IgD-negative memory B cell (primary cell): ENCODE results near the gene SELENOP. TPM values are rescaled to one million over a fixed set of nuclear protein-coding genes. Genes with fewer than 3 reads are reported as not detected.

ENCODE experiments used
- H3K27ac Mint-ChIP-seq, 3 donors: one replicate each; pipeline ENCODE4 v1.8.0; 2020 to 2022; ENCODE audit warnings: mild to moderate bottlenecking in 3 of 3, mixed read lengths in 3 of 3, moderate library complexity in 1 of 3
- H3K27me3 Mint-ChIP-seq: one replicate; pipeline ENCODE4 v1.8.0; 2021; ENCODE audit warnings: mixed read lengths
- H3K36me3 Mint-ChIP-seq: one replicate; pipeline ENCODE4 v1.8.0; 2020; ENCODE audit warnings: mild to moderate bottlenecking, mixed read lengths
- H3K4me1 Mint-ChIP-seq, 3 donors: one replicate each; pipeline ENCODE4 v1.8.0; 2020 to 2022; ENCODE audit warnings: mixed read lengths in 3 of 3, mild to moderate bottlenecking in 1 of 3
- H3K4me3 Mint-ChIP-seq, 4 donors: one replicate each; pipeline ENCODE4 v1.8.0; 2020 to 2022; ENCODE audit warnings: mild to moderate bottlenecking in 4 of 4, mixed read lengths in 4 of 4, moderate library complexity in 3 of 4
- H3K9me3 Mint-ChIP-seq, 3 donors: one replicate each; pipeline ENCODE4 v1.8.0; 2020 to 2021; ENCODE audit warnings: mixed read lengths in 3 of 3, mild to moderate bottlenecking in 1 of 3
- polyA plus RNA-seq: library from polyadenylated mRNA; unstranded; fragments of 300-500 nt; fragmentation: Illumina TruSeq; gene quantifications from one replicate; pipeline ENCODE4 v1.2.3, GENCODE V29; 2021

Gene SELENOP
- polyA plus RNA-seq, 1 donor from 2014 or later, result not detected

- H3K36me3 Mint-ChIP-seq, result peaks cover 3% of the 10 kb centered on the region
- H3K4me1 Mint-ChIP-seq, result no peaks in the 10 kb centered on the region
- peaks cover 1% of the 10 kb centered on the region for H3K27me3 Mint-ChIP-seq
- H3K9me3 Mint-ChIP-seq, result no peaks in the 10 kb centered on the region
- no peak overlapping the region for H3K4me3 Mint-ChIP-seq
- H3K27ac Mint-ChIP-seq, result no peak overlapping the region
These were observed 2.6 kb downstream of the SELENOP start for GRCh38 chr5:42808888-42809611.

GRCh38 chr5:42807722-42808447, 3.8 kb downstream of the SELENOP start:
- Mint-ChIP-seq H3K4me1 (no peaks in the 10 kb centered on the region), H3K27me3 (peaks cover 1% of the 10 kb centered on the region), H3K27ac (no peak overlapping the region), H3K9me3 (no peaks in the 10 kb centered on the region), H3K36me3 (peaks cover 3% of the 10 kb centered on the region), H3K4me3 (no peak overlapping the region)

- H3K27ac Mint-ChIP-seq, result no peak overlapping the region
- H3K36me3 Mint-ChIP-seq, result peaks cover 3% of the 10 kb centered on the region
- no peak overlapping the region for H3K4me3 Mint-ChIP-seq
- H3K4me1 Mint-ChIP-seq, result no peaks in the 10 kb centered on the region
- H3K9me3 Mint-ChIP-seq, result no peaks in the 10 kb centered on the region
- H3K27me3 Mint-ChIP-seq, result peaks cover 1% of the 10 kb centered on the region
These were observed 4.9 kb downstream of the SELENOP start for GRCh38 chr5:42806701-42807262.

GRCh38 chr5:42806004-42806700, 5.5 kb downstream of the SELENOP start:
- peaks cover under 1% of the 10 kb centered on the region for H3K36me3 Mint-ChIP-seq
- H3K4me3 Mint-ChIP-seq, result peak overlapping the region in 1 of 4 donors; percentile 37
- peaks cover 1% of the 10 kb centered on the region for H3K27me3 Mint-ChIP-seq
- H3K4me1 Mint-ChIP-seq, result no peaks in the 10 kb centered on the region
- H3K9me3 Mint-ChIP-seq, result no peaks in the 10 kb centered on the region
- H3K27ac Mint-ChIP-seq, result no peak overlapping the region

- Mint-ChIP-seq H3K36me3 (no peaks in the 10 kb centered on the region), H3K27me3 (no peaks in the 10 kb centered on the region), H3K4me1 (no peaks in the 10 kb centered on the region), H3K9me3 (no peaks in the 10 kb centered on the region), H3K27ac (no peak overlapping the region), H3K4me3 (no peak overlapping the region)
These were observed 6.9 kb downstream of the SELENOP start for GRCh38 chr5:42804717-42805339.

- peaks cover 0 to 5% (median 2%) of the 10 kb centered on the region in 3 donors for H3K9me3 Mint-ChIP-seq
- H3K4me3 Mint-ChIP-seq, result no peak overlapping the region
- no peaks in the 10 kb centered on the region for H3K27me3 Mint-ChIP-seq
- H3K27ac Mint-ChIP-seq, result no peak overlapping the region
- H3K36me3 Mint-ChIP-seq, result no peaks in the 10 kb centered on the region
- H3K4me1 Mint-ChIP-seq, result no peaks in the 10 kb centered on the region
These were observed 10.1 kb downstream of the SELENOP start for GRCh38 chr5:42801516-42802166.

GRCh38 chr5:42800748-42801330, 10.9 kb downstream of the SELENOP start:
- Mint-ChIP-seq H3K27ac (no peak overlapping the region), H3K4me1 (no peaks in the 10 kb centered on the region), H3K4me3 (no peak overlapping the region), H3K27me3 (no peaks in the 10 kb centered on the region), H3K9me3 (peaks cover 0 to 5% (median 2%) of the 10 kb centered on the region in 3 donors), H3K36me3 (no peaks in the 10 kb centered on the region)

- Mint-ChIP-seq H3K27me3 (no peaks in the 10 kb centered on the region), H3K27ac (no peak overlapping the region), H3K4me1 (no peaks in the 10 kb centered on the region), H3K9me3 (peaks cover 0 to 5% (median 2%) of the 10 kb centered on the region in 3 donors), H3K36me3 (no peaks in the 10 kb centered on the region), H3K4me3 (no peak overlapping the region)
These were observed 12.0 kb downstream of the SELENOP start for GRCh38 chr5:42799668-42800114.

GRCh38 chr5:42799241-42799608, 12.5 kb downstream of the SELENOP start:
- Mint-ChIP-seq H3K27ac (no peak overlapping the region), H3K36me3 (no peaks in the 10 kb centered on the region), H3K9me3 (peaks cover 0 to 5% (median 2%) of the 10 kb centered on the region in 3 donors), H3K4me1 (no peaks in the 10 kb centered on the region), H3K27me3 (no peaks in the 10 kb centered on the region), H3K4me3 (no peak overlapping the region)

GRCh38 chr5:42798284-42799240, 13.1 kb downstream of the SELENOP start:
- Mint-ChIP-seq H3K27me3 (no peaks in the 10 kb centered on the region), H3K36me3 (no peaks in the 10 kb centered on the region), H3K4me3 (no peak overlapping the region), H3K4me1 (no peaks in the 10 kb centered on the region), H3K27ac (no peak overlapping the region), H3K9me3 (peaks cover 0 to 5% (median 2%) of the 10 kb centered on the region in 3 donors)

GRCh38 chr5:42791151-42791550, 20.5 kb downstream of the SELENOP start:
- Mint-ChIP-seq H3K27me3 (no peaks in the 10 kb centered on the region), H3K4me1 (no peaks in the 10 kb centered on the region), H3K27ac (no peak overlapping the region), H3K4me3 (no peak overlapping the region), H3K36me3 (peaks cover 3% of the 10 kb centered on the region), H3K9me3 (peaks cover 6 to 17% (median 15%) of the 10 kb centered on the region in 3 donors)

- Mint-ChIP-seq H3K9me3 (peaks cover 11 to 27% (median 17%) of the 10 kb centered on the region in 3 donors), H3K4me1 (no peaks in the 10 kb centered on the region), H3K27ac (no peak overlapping the region), H3K36me3 (peaks cover 3% of the 10 kb centered on the region), H3K4me3 (peak overlapping the region in 1 of 4 donors; percentile 29), H3K27me3 (no peaks in the 10 kb centered on the region)
These were observed 23.8 kb downstream of the SELENOP start for GRCh38 chr5:42787845-42788244.

- no peaks in the 10 kb centered on the region for H3K4me1 Mint-ChIP-seq
- H3K27ac Mint-ChIP-seq, result no peak overlapping the region
- H3K9me3 Mint-ChIP-seq, result peaks cover 11 to 27% (median 16%) of the 10 kb centered on the region in 3 donors
- H3K27me3 Mint-ChIP-seq, result peaks cover 1% of the 10 kb centered on the region
- H3K36me3 Mint-ChIP-seq, result peaks cover 3% of the 10 kb centered on the region
- H3K4me3 Mint-ChIP-seq, result no peak overlapping the region
These were observed 24.6 kb downstream of the SELENOP start for GRCh38 chr5:42787073-42787472.
